Limb (tissue), 2 donors: ENCODE data around the gene BSND.

Source experiments
- DNase-seq, 2 donors: peaks; one replicate each; pipeline ENCODE4 v3.0.0-alpha.2; 2016; ENCODE audit errors: extremely low spot score in 2 of 2

The BSND gene

GRCh38 chr1:55045430-55045829 lies 46.7 kb downstream of the BSND start:
- DNase-seq, result no peak

DNA sequence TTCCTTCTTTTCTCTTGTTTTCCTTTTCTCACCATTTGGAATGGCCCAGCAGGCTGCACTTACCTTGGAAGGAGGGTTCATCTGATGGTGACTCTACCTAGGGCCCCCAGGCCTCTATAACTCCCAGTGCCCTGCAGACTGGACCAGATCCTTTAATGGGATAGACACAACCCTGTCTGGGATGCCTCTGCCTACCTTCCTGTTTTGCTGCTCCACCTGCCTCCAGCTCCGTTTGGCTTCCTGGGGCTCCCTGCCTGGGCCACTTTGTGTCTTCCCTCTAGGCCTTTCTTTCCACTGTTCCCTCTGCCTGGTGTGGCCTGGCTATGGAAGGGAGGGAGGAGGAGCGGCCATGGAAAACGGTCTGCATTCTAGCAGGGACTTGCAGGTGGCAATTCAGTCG lies 48.1 kb downstream of the BSND start:
- no peak for DNase-seq

DNA sequence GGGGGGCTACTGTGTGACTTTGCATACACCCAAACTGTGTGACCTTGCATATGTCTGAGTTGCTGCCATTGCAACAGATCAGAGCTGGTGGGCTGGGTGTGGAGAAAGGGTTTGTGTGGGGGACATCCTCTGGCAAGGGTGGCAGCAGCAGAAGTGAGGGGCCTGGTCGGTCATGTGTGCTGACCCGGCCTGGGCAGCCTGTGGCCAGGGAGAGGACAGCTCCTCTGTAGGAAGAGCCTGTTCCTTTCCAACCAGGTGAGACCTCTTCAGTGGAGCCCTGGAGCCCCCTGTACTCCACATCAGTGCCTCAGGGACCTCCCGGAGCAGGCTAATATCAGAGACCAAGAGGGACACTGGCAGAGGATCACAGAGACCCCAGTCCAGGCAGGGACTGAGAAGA lies 48.9 kb downstream of the BSND start:
- no peak for DNase-seq

DNA sequence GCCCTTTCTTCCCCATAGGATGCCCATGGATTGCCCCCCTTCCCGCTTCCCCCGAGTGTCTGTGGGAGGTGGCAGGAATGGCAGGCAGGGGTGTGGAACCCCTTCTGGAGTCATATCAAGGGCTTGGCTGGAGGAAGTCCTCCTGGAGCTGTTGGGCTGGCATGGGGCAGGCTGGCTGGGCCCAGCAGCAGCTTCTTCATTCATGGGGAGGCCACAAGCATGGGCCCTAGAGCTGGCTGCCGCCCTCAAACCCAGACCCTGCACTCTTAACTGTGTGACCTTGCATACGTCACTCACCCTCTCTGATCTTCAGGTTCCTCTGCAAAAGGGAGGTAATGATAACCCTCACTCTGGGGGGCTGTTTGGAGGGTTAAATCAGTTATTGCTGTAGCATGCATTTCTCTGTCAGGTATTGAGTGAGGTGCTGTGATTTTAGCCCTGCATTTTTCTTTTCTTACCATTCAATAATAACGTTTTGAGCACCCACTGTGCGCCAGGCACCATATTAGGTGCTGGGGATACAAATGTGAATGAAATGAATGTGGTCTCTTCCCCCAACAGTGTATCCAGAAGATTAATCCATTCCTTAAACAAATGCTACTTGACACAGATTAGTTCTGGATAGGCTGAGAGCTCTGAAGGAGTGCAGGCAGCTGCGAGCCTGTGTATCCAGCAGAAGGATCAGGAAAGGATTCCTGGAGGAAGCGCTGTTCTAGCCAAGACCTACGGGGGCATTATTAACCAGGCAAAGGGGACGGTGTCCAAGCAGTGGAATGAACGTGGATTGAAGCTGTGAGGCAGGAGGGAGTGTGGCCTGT lies 49.9 kb downstream of the BSND start:
- no peak for DNase-seq

- DNase-seq, result no peak
Observed at GRCh38 chr1:55049271-55049913, 50.7 kb downstream of the BSND start.

DNA sequence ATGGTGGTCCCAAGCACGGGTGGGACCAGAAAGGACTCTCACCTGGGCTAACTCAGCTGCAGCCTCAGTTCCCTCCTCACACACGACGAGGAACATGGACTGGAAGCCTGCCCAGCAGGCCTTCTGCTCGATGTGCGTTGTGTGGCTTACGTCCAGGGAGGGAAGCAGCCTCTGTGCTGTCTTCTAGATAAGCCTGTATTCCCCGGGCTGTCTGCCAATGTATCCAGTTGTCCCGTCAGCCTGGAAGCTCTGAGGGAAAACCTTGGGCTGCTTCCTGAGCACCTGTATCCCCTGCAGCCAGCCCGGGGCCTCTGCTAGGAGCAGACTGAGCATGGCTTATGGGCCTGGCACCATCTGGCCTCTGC lies 51.2 kb downstream of the BSND start:
- peak in 1 of 2 donors; percentile 49 for DNase-seq

- no peak for DNase-seq
Observed at GRCh38 chr1:55050283-55050682, 51.5 kb downstream of the BSND start.

GRCh38 chr1:55051169-55051568 lies 52.4 kb downstream of the BSND start:
- no peak for DNase-seq

DNA sequence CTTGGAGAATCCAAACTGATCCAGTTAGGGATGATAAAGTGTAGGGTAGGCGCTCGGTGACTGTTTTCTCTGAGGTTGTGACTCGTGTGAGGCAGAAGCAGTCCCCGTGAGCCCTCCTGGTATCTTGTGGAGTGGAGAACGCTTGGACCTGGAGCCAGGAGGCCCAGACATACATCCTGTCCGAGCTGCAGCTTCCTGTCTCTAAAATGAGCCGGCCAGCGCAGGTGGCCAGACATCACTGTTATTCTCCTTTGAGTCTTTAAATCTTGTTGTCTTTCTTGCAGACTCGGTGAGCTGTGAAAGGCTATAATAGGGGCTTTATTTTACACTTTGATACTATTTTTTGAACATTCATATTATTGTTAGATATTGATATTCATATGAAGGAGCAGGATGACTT lies 52.9 kb downstream of the BSND start:
- no peak for DNase-seq

DNA sequence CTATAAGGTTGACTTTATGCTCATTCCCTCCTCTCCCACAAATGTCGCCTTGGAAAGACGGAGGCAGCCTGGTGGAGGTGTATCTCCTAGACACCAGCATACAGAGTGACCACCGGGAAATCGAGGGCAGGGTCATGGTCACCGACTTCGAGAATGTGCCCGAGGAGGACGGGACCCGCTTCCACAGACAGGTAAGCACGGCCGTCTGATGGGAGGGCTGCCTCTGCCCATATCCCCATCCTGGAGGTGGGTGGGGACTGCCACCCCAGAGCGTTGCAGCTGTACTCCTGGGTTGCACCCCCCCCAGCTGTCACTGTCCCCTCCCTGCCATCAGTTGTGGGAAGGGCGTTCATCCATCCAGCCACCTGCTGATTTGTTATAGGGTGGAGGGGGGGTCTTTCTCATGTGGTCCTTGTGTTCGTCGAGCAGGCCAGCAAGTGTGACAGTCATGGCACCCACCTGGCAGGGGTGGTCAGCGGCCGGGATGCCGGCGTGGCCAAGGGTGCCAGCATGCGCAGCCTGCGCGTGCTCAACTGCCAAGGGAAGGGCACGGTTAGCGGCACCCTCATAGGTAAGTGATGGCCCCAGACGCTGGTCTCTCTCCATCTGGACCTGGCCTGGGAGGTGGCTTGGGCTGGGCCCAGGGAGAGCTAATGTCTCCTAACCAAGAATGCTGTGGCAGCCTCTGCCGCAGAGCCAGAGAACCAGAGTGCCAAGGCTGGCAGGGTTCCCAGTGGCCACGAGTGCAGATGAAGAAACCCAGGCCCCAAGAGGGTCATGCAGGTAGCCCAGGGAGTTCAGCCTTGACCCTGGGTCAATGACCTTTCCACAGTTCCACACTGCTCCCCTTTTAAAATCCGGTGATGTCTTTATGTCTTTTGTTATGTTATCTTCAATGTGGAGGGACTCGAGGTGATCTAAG lies 53.7 kb downstream of the BSND start:
- DNase-seq, result no peak

GRCh38 chr1:55053265-55053954 lies 54.7 kb downstream of the BSND start:
- no peak for DNase-seq

DNA sequence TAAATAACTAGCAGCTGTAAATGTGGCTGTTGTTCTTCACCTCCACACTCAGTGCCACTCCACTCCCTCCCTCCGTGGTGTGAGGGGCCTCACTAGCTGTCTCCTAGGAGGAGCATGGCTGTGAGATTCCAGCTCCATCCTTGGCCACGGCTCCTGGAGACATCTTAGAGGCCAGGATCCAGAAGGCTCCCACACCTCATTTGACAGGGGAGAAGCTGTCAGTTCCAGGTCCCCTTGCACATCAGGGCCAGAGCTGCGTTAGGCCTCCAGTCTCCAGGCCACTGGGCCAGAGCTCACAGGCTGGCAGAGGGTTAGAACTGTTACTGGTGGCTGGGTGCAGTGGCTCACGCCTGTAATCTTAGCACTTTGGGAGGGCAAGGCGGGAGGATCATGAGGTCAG lies 55.7 kb downstream of the BSND start:
- no peak for DNase-seq

GRCh38 chr1:55055084-55055882 lies 56.5 kb downstream of the BSND start:
- no peak for DNase-seq

DNA sequence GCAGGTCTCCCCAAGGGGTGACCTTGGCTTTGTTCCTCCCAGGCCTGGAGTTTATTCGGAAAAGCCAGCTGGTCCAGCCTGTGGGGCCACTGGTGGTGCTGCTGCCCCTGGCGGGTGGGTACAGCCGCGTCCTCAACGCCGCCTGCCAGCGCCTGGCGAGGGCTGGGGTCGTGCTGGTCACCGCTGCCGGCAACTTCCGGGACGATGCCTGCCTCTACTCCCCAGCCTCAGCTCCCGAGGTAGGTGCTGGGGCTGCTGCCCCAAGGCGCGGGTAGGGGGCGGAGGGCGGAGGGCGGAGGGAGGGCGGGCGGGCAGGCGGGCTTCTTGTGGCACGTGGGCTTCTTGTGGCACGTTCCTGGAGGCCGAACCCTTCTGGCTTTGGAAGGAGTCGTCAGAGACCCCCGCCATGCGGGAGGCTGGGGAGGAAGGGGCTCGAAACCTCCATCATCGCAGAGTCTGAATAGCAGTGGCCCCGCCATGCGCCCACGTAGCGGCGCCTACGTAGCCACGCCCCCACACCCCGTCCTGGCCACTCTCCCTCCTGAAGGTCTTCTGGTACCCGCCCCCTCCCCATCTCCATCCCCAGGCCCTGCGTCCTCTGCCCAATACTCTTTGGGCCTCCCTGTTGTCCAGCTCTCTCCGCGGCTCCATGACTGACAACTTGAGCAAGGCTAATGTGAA lies 57.4 kb downstream of the BSND start:
- DNase-seq, result no peak

DNA sequence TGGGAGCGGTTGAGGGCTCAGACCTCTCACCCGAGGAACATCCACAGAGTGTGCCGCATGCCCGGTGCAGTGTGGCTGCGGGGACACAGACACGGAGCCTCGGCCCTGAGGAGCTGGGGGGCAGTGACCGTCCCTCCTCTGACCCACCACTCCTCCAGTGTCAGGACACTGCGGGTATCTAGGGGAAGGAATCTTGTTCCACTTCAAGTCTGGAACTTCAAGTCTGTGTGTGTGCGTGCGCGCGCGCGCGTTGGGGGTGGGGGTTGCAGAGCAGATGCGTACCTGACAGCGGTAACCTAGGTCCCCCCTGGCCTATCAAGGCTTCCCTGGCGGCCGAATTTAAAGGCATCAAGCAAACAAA lies 57.9 kb downstream of the BSND start:
- no peak for DNase-seq

DNA sequence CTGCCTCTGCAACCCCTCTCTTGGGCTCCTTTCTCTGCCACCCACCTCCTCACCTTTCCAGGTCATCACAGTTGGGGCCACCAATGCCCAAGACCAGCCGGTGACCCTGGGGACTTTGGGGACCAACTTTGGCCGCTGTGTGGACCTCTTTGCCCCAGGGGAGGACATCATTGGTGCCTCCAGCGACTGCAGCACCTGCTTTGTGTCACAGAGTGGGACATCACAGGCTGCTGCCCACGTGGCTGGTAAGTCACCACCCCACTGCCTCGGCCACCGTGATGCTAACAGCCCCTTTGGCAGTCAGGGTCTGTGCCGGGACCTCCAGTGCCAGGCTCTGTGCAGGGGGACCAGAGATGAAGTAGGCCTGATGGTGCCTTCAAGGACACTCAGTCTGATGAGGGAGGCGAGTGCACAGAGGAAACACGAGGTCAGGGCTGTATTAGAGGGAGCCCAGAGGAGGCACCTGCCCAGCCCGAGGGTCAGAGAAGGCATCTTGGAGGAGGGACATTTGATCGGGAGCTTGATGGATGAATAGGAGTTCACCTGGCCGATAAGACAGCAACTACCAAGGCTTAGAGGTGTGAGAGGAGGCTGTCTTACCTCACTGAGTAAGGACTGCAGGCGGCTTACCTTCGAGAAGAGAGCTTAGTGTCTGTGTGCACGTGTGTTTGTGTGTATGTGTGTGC lies 58.7 kb downstream of the BSND start:
- no peak for DNase-seq

GRCh38 chr1:55057956-55058298 lies 59.2 kb downstream of the BSND start:
- DNase-seq, result no peak

DNA sequence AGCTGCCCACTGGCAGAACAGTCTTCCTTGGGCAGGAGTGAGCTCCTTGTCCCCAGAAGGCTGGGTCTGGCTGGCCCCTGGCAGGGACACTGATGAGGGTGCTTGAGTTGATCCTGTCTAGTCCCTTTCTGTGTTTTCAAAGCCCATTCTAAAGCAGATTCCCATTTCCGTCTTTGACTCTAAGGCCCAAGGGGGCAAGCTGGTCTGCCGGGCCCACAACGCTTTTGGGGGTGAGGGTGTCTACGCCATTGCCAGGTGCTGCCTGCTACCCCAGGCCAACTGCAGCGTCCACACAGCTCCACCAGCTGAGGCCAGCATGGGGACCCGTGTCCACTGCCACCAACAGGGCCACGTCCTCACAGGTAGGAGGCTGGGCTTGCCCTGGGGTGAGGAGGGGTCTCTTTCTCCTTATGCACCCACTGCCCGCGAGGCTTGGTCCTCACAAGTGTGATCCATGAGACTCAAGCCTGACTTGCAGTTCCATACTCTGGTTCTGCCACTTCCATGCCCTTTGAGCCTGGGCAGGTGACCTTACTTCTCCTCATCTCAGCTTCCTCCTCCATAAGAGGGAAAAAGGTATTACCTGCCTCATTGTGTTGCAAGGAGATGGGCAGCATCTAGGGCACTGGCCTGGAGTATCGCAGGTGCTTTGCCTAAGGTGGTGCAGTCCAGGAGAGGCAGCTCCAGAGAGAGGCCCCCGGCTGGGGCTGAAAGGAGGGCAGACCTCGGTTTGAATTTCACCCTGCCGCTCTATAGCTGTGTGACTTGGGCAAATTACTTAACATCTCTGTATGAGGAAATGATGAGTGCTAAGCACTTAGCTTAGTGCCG lies 60.8 kb downstream of the BSND start:
- no peak for DNase-seq
